Measurements from ENCODE around the gene DUOX1.
A peak's percentile ranks its signal among the peaks of the same experiment; 100 is the strongest.

DUOX1 gene

GRCh38 chr15:45187894-45188830, 58.4 kb downstream of the DUOX1 start, which contains the start of gene SHF:
TSS of gene SHF (minus strand) at chr15:45187966. CDS start at chr15:45187951, 15 bp downstream.
- DNase-seq (ENCODE audit: low read depth, low spot score): peak; percentile 63

- DNase-seq (ENCODE audit: low read depth, low spot score): no peak
Measured at GRCh38 chr15:45197512-45197911, 67.7 kb downstream of the DUOX1 start.

- DNase-seq (ENCODE audit: low read depth, low spot score): peak; percentile 98
Measured at GRCh38 chr15:45198337-45199135, 68.7 kb downstream of the DUOX1 start.

GRCh38 chr15:45199136-45199810, 69.5 kb downstream of the DUOX1 start:
- peak; percentile 45 for DNase-seq (ENCODE audit: low read depth, low spot score)

- DNase-seq (ENCODE audit: low read depth, low spot score): peak; percentile 94
Measured at GRCh38 chr15:45200001-45200798, 70.4 kb downstream of the DUOX1 start.

GRCh38 chr15:45200799-45201556, 71.2 kb downstream of the DUOX1 start:
- DNase-seq (ENCODE audit: low read depth, low spot score): peak; percentile 89

- no peak for DNase-seq (ENCODE audit: low read depth, low spot score)
Measured at GRCh38 chr15:45201557-45201859, 71.7 kb downstream of the DUOX1 start.

- DNase-seq (ENCODE audit: low read depth, low spot score): no peak
Measured at GRCh38 chr15:45201869-45202268, 72.1 kb downstream of the DUOX1 start.

GRCh38 chr15:45203182-45203581, 73.4 kb downstream of the DUOX1 start:
- DNase-seq (ENCODE audit: low read depth, low spot score): no peak

GRCh38 chr15:45205192-45205591, 75.4 kb downstream of the DUOX1 start:
- peak; percentile 66 for DNase-seq (ENCODE audit: low read depth, low spot score)

GRCh38 chr15:45212493-45212892, 82.7 kb downstream of the DUOX1 start:
- DNase-seq (ENCODE audit: low read depth, low spot score): no peak

All from astrocyte of the hippocampus (primary cell).